ENCODE results near the gene CNTNAP2. TPM values are rescaled to one million over a fixed set of nuclear protein-coding genes. Genes with fewer than 3 reads are reported as not detected.

Gene CNTNAP2
- total RNA-seq, 1 donor from 2014 or later, result 110 TPM

DNA sequence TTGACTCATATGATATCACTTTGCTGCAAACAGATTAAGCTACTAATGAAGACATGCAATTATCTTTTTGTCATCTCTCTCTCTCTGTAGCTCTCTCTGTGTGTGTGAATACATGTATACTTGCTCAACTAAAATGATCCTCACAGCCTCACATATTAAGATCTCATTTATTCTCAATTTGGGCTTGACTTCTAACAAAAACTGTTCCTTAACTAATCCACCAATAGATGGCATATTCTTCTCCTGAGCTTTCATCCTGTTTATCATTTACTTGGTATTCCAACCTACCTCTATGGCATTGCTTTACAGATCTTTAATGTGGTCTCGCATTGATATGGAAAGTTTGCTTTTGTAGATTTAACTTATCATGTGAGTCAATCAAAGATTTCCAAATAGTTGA, 540.4 kb downstream of the CNTNAP2 start:
- no peak for DNase-seq (ENCODE audit: low spot score in 2 of 2)

GRCh38 chr7:146658604-146659003, 542.0 kb downstream of the CNTNAP2 start:
- no peak for DNase-seq (ENCODE audit: low spot score in 2 of 2)
- FAIRE-seq, result no peak

More for the DNA sequence above, 540.4 kb downstream of the CNTNAP2 start:
- FAIRE-seq, result no peak

DNA sequence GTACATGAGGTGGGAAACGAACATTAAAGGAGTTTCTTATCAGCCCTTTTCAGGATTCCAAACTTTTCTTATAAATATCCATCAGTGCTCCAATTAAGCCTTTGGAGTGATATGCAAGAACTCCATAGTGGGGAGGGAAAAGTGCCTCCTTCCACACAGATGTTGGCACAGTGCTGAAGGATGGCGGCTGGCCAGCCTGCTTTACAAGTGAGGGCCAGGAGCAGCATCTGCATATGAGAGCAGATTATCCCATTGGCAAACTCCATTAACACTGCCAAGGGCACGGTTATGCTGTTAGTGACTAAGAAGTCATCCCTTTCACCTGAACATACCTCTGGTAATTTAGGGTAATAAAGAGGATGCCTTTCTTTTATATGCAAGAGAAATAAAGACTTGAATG, 543.1 kb downstream of the CNTNAP2 start:
- DNase-seq (ENCODE audit: low spot score in 2 of 2) (no peak), FAIRE-seq (no peak)

GRCh38 chr7:146660839-146661238, 544.2 kb downstream of the CNTNAP2 start:
- no peak for FAIRE-seq
- DNase-seq (ENCODE audit: low spot score in 2 of 2), result no peak

GRCh38 chr7:146661435-146661834, 544.8 kb downstream of the CNTNAP2 start:
- no peak for DNase-seq (ENCODE audit: low spot score in 2 of 2)
- FAIRE-seq, result no peak

GRCh38 chr7:146661929-146662328, 545.3 kb downstream of the CNTNAP2 start:
- FAIRE-seq, result no peak

GRCh38 chr7:146665023-146665422, 548.4 kb downstream of the CNTNAP2 start:
- no peak for FAIRE-seq

More at GRCh38 chr7:146661929-146662328, 545.3 kb downstream of the CNTNAP2 start:
- no peak for DNase-seq (ENCODE audit: low spot score in 2 of 2)

GRCh38 chr7:146670532-146670931, 553.9 kb downstream of the CNTNAP2 start:
- FAIRE-seq (no peak), DNase-seq (ENCODE audit: low spot score in 2 of 2) (no peak)

More at GRCh38 chr7:146665023-146665422, 548.4 kb downstream of the CNTNAP2 start:
- DNase-seq (ENCODE audit: low spot score in 2 of 2), result no peak

DNA sequence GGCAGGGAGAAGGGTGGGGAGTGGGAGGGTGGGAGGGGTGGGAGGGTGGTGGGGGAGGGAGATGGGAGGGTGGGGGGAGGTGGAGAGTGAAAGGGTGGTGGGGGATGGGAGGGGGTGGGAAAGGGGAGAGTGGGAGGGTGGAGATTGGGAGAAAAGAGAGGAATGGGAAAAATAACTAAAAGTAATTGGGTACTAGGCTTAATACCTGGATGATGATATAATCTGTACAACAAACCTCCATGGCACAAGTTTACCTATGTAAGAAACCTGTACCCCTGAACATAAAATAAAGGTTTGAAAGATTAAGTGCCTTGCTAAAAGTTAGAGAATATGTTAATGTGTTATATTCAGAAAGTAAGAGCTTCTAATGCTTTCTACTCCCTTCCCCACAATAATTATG, 564.9 kb downstream of the CNTNAP2 start:
- DNase-seq (ENCODE audit: low spot score in 2 of 2) (no peak), FAIRE-seq (no peak)

DNA sequence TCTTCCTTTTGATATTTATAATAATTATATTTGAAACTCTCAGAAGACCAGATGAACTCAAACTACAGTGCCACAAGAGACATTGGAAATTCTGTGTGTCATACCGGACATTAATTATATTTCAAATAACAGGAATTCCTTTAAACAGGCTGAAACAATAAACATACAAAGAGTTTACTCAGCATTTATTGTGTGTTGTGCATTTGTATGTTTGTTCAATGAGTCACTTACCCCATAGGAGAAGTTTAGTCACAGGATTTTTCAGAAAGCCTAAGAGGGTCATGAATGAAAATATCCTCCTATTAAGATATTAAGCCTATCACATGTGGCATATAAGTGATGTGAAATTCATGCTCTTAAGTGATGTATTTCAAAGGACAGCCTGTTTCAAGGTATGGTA, 566.8 kb downstream of the CNTNAP2 start:
- DNase-seq (ENCODE audit: low spot score in 2 of 2) (no peak), FAIRE-seq (no peak)

DNA sequence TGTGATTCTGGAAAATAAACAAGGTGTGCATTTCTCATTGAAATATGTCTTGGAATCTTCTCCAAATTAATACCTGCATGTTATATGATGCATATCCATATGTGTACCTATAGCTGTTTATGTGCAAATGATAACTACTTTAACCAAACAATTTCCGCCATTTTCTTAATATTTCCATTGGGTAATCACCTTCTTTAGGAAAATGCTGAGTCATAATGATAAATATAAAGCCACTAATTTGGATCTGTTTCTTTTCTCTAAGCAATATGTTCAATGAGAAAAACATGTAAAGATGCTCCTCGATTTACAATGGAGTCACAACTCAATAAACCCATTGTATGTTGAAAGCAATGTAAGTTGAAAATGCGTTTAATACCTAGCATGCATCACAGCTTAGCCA, 574.4 kb downstream of the CNTNAP2 start:
- DNase-seq (ENCODE audit: low spot score in 2 of 2), result no peak
- FAIRE-seq, result no peak

DNA sequence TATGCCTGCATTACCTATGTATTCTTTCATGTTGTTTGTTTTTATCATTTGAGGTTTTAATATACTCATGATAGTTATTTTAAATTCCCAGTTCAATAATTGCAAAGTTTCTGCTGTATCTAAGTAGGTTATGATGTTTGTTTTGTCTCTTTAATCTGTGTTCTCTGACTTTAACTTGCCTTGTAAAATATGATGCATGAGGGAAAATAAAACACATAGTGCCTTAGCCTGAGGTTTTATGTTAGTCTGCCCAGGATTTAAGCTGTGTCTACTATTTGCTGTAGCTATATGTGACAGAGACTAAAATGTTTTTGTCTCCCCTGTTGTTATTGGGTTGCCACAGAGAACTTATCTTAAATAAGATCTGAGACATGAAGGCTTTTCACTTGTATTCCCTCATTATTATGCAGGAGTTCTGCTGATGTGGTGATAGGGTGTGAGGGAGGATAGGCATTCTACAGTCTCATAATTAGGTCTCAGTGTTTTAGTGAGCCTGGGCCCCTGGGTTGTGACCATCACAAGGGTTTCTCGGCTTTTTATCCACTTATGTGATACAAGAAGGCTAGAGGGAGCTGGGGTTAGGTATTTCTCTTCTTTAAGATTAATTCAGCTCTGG, 582.5 kb downstream of the CNTNAP2 start:
- DNase-seq (ENCODE audit: low spot score in 2 of 2), result no peak
- no peak for FAIRE-seq

GRCh38 chr7:146700015-146700560, 583.5 kb downstream of the CNTNAP2 start:
- DNase-seq (ENCODE audit: low spot score in 2 of 2) (no peak), FAIRE-seq (no peak)

DNA sequence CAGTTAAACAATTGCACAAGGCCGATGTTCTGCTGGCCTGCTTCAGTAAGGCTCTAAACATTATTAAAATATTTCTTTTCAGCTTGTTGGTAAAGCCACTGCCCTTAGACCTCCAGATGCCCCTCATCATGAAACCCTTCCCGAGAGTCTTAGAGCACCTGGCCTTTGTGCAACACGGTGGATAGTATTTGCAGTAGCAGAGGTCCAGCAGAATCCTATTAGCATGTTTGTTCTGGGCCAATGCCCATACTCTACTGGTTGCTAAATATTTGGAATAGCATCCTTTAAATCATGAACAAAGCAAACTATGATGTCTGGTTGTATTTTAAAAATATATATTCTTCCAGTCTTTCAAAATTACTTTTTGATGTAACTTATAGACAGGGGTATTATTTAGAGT, 584.6 kb downstream of the CNTNAP2 start:
- DNase-seq (ENCODE audit: low spot score in 2 of 2) (no peak), FAIRE-seq (no peak)

DNA sequence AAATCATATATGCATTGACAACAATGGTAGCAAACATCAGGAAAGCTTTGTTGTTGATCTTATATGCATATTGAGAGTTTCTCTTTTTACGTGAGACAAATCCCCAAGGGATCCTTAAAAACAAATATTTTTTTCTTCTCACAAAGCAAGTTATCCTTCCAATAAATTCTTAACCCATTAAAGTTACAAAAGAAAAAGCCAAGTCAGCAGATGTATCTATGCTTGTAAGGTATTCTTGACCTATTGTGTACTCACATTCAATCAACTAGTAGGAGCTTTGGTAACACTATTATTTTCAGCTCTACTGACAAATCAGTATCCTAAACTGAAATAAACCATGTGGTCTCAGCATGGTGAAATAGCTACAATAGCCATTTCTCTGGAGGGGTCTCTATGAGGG, 586.3 kb downstream of the CNTNAP2 start:
- DNase-seq (ENCODE audit: low spot score in 2 of 2), result no peak
- no peak for FAIRE-seq

GRCh38 chr7:146709451-146710027, 592.9 kb downstream of the CNTNAP2 start:
- DNase-seq (ENCODE audit: low spot score in 2 of 2) (no peak), FAIRE-seq (no peak)

GRCh38 chr7:146713205-146713604, 596.6 kb downstream of the CNTNAP2 start:
- DNase-seq (ENCODE audit: low spot score in 2 of 2) (no peak), FAIRE-seq (no peak)

- FAIRE-seq, result no peak
These were observed 597.3 kb downstream of the CNTNAP2 start for GRCh38 chr7:146713934-146714333.

GRCh38 chr7:146720195-146720594, 603.6 kb downstream of the CNTNAP2 start:
- DNase-seq (ENCODE audit: low spot score in 2 of 2) (no peak), FAIRE-seq (no peak)

More at GRCh38 chr7:146713934-146714333, 597.3 kb downstream of the CNTNAP2 start:
- DNase-seq (ENCODE audit: low spot score in 2 of 2), result no peak

DNA sequence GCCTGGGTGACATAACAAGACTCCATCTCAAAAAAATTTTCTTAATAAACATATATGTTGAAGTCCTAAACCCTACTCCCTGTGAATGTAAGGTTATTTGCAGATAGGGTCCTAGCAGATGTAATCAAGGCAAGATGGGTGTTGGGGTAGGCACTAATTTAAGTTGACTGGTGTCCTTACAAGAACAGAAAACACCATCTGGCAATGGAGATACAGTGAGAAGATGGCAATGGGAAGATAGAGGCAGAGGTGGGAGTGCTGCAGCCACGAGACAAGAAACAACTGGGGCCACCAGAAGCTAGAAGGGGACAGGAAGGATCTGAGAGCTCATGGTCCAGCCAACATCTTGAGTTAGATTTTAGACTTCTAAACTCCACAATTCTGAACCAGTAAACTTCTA, 606.4 kb downstream of the CNTNAP2 start:
- DNase-seq (ENCODE audit: low spot score in 2 of 2) (no peak), FAIRE-seq (no peak)

DNA sequence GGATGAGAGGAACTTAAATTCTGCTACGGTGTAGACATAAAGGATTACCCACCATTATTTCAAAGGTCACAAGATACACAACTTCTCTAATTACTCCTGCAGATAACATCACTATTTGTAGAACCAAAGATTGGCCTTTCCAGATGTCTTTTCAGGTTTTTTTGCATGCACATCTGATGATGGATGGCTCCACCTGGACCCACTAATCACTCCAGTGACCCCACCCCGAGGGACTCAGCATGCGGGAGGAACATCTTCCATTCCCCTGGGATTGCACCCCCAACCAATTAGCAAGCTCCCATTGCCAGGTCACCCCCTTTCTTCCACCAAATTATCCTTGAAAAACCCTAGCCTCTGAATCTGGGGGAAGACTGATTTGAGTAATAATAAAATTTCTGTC, 608.9 kb downstream of the CNTNAP2 start:
- no peak for DNase-seq (ENCODE audit: low spot score in 2 of 2)
- no peak for FAIRE-seq

GRCh38 chr7:146728141-146728540, 611.5 kb downstream of the CNTNAP2 start:
- DNase-seq (ENCODE audit: low spot score in 2 of 2) (no peak), FAIRE-seq (no peak)

Measured in frontal cortex (tissue), 4 donors.